ENCODE measurements around the gene RYR3. TPM values are rescaled to one million over a fixed set of nuclear protein-coding genes. Genes with fewer than 3 reads are reported as not detected.

RYR3 gene
- total RNA-seq, 2 experiments from 2014 or later: 0.06 to 0.32 TPM

GRCh38 chr15:33358306-33358705 is 47.5 kb downstream of the RYR3 start:
- TF ChIP-seq, protein P1, sequence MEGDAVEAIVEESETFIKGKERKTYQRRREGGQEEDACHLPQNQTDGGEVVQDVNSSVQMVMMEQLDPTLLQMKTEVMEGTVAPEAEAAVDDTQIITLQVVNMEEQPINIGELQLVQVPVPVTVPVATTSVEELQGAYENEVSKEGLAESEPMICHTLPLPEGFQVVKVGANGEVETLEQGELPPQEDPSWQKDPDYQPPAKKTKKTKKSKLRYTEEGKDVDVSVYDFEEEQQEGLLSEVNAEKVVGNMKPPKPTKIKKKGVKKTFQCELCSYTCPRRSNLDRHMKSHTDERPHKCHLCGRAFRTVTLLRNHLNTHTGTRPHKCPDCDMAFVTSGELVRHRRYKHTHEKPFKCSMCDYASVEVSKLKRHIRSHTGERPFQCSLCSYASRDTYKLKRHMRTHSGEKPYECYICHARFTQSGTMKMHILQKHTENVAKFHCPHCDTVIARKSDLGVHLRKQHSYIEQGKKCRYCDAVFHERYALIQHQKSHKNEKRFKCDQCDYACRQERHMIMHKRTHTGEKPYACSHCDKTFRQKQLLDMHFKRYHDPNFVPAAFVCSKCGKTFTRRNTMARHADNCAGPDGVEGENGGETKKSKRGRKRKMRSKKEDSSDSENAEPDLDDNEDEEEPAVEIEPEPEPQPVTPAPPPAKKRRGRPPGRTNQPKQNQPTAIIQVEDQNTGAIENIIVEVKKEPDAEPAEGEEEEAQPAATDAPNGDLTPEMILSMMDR (conservative IDR thresholded peaks at IDR 0.05; ENCODE audit: low read length): no peak
- no peak for TF ChIP-seq EZH2phosphoT487 (IDR thresholded peaks at IDR 0.05; ENCODE audit: borderline replicate concordance, low read depth, low read length)
- Histone ChIP-seq H3K4me1 (ENCODE audit: insufficient read depth, low read length, poor library complexity, severe bottlenecking) (no peaks in the 10 kb centered on the region), H3K79me2 (ENCODE audit: insufficient read depth, low read depth, low read length) (no peaks in the 10 kb centered on the region), H3K4me3 (ENCODE audit: low read depth, low read length, poor library complexity, severe bottlenecking) (no peak overlapping the region), H3K4me2 (ENCODE audit: low read length) (no peak overlapping the region), H3K9me2 (ENCODE audit: insufficient read depth, low read length) (no peaks in the 10 kb centered on the region), H3K27ac (ENCODE audit: low read depth, low read length, poor library complexity, severe bottlenecking) (no peak overlapping the region), H2AFZ (ENCODE audit: low read length) (no peak overlapping the region), H3K9me3 (ENCODE audit: low read length) (no peaks in the 10 kb centered on the region), H3K36me3 (ENCODE audit: insufficient read depth, low read length) (no peaks in the 10 kb centered on the region), H4K20me1 (ENCODE audit: insufficient read depth, low read length) (no peaks in the 10 kb centered on the region)
- ChIA-PET CTCF (ENCODE audit: unreplicated experiment) (no interaction called here), POLR2A (no interaction called here)
- no TSS peak for BruUV-seq (replicated peaks)
- no peak for DNase-seq (ENCODE audit: low spot score)
- intact Hi-C loops (cut with micrococcal nuclease; ENCODE audit: unreplicated experiment): no loop called here

DNA sequence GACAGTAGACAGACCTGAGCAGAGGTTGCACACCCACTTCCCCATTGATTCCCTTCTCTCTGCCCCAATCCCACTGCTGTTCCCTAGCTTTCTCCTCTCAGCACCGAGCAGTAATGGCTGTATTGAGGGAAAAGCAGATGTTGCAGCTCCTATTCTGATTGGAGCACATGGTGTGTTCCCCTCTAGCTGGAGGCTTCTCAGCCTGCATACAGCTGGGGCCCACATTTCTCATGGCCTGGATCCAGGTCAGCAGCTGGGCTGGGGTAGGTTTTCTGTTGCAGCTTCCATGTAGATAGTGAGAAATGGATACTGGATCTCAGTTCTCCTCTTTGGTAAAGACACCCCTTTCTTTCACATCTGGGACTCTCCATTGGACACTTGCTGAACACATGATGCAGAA is 50.1 kb downstream of the RYR3 start:
- POLR2A ChIA-PET: interaction anchor here (0.7 kb wide), 1 partner anchor 16 kb away, joined by 3 read pairs; no protein-coding TSS in a partner anchor

DNA sequence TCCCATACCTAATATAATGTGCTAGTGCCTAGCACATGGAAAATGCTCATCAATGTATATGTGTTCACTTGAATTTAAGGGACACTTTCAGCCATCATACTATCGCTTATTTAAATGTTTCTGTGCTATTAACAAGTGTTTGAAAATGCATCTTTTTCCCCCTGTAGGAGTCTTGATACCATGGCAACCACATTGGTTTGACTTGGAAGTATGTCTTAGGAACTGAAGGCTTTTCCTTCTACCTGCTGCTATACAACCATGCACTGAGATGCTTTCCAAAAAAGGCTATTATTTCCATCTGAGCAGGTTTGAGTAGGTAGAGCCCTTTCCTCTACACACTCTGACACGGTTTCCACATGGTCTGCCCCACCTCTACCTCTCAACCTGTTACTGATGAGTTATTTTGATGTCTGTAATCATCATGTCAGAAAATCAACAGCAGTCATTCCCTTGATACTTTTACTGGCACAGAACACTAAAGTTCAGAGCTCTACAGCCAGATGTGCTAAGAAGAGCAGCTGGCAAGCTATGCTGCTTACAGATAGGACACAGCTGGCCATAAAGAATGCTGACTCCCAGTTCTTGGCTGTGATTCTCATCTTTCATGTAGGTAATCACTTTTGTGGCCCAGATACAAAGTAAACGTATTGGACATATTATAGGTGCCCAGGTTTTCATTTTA is 59.3 kb downstream of the RYR3 start:
- Histone ChIP-seq H4K20me1 (ENCODE audit: insufficient read depth, low read length) (no peaks in the 10 kb centered on the region), H3K4me2 (ENCODE audit: low read length) (no peak overlapping the region), H2AFZ (ENCODE audit: low read length) (no peak overlapping the region), H3K4me1 (ENCODE audit: insufficient read depth, low read length, poor library complexity, severe bottlenecking) (no peaks in the 10 kb centered on the region), H3K36me3 (ENCODE audit: insufficient read depth, low read length) (no peaks in the 10 kb centered on the region), H3K79me2 (ENCODE audit: insufficient read depth, low read depth, low read length) (no peaks in the 10 kb centered on the region), H3K9me2 (ENCODE audit: insufficient read depth, low read length) (no peaks in the 10 kb centered on the region; the same call in 1 of the 2 replicates), H3K27ac (ENCODE audit: low read depth, low read length, poor library complexity, severe bottlenecking) (no peak overlapping the region), H3K9me3 (ENCODE audit: low read length) (no peaks in the 10 kb centered on the region), H3K4me3 (ENCODE audit: low read depth, low read length, poor library complexity, severe bottlenecking) (no peak overlapping the region)
- DNase-seq (ENCODE audit: low spot score): no peak
- BruUV-seq (replicated peaks): no TSS peak
- intact Hi-C loops (cut with micrococcal nuclease; ENCODE audit: unreplicated experiment): no loop called here
- POLR2A ChIA-PET: interaction anchor here (0.6 kb wide), 1 partner anchor 914 kb away, joined by 3 read pairs; no protein-coding TSS in a partner anchor
- TF ChIP-seq, protein P1 (conservative IDR thresholded peaks at IDR 0.05; ENCODE audit: low read length): no peak
- no peak for TF ChIP-seq EZH2phosphoT487 (IDR thresholded peaks at IDR 0.05; ENCODE audit: borderline replicate concordance, low read depth, low read length)
- CTCF ChIA-PET (ENCODE audit: unreplicated experiment): no interaction called here

More for the DNA sequence above, 50.1 kb downstream of the RYR3 start:
- H3K9me2 ChIP-seq (ENCODE audit: insufficient read depth, low read length): no peaks in the 10 kb centered on the region
- H3K79me2 ChIP-seq (ENCODE audit: insufficient read depth, low read depth, low read length): no peaks in the 10 kb centered on the region
- H3K27ac ChIP-seq (ENCODE audit: low read depth, low read length, poor library complexity, severe bottlenecking): no peak overlapping the region
- H3K4me2 ChIP-seq (ENCODE audit: low read length): no peak overlapping the region
- no peaks in the 10 kb centered on the region for H3K4me1 ChIP-seq (ENCODE audit: insufficient read depth, low read length, poor library complexity, severe bottlenecking)
- no peak overlapping the region for H3K4me3 ChIP-seq (ENCODE audit: low read depth, low read length, poor library complexity, severe bottlenecking)
- DNase-seq (ENCODE audit: low spot score): no peak
- TF ChIP-seq, protein P1 (conservative IDR thresholded peaks at IDR 0.05; ENCODE audit: low read length): no peak
- TF ChIP-seq EZH2phosphoT487 (IDR thresholded peaks at IDR 0.05; ENCODE audit: borderline replicate concordance, low read depth, low read length): no peak
- intact Hi-C loops (cut with micrococcal nuclease; ENCODE audit: unreplicated experiment): no loop called here
- H4K20me1 ChIP-seq (ENCODE audit: insufficient read depth, low read length): no peaks in the 10 kb centered on the region
- H3K9me3 ChIP-seq (ENCODE audit: low read length): no peaks in the 10 kb centered on the region
- CTCF ChIA-PET (ENCODE audit: unreplicated experiment): no interaction called here
- H2AFZ ChIP-seq (ENCODE audit: low read length): no peak overlapping the region
- BruUV-seq (replicated peaks): no TSS peak
- H3K36me3 ChIP-seq (ENCODE audit: insufficient read depth, low read length): no peaks in the 10 kb centered on the region

All from OCI-LY7 (cell line).